ENCODE measurements around the gene CNTN4. TPM values are rescaled to one million over a fixed set of nuclear protein-coding genes. Genes with fewer than 3 reads are reported as not detected.

Gene CNTN4
- total RNA-seq, 6 donors from 2014 or later = 1.0 to 13.5 (median 6.3) TPM

DNA sequence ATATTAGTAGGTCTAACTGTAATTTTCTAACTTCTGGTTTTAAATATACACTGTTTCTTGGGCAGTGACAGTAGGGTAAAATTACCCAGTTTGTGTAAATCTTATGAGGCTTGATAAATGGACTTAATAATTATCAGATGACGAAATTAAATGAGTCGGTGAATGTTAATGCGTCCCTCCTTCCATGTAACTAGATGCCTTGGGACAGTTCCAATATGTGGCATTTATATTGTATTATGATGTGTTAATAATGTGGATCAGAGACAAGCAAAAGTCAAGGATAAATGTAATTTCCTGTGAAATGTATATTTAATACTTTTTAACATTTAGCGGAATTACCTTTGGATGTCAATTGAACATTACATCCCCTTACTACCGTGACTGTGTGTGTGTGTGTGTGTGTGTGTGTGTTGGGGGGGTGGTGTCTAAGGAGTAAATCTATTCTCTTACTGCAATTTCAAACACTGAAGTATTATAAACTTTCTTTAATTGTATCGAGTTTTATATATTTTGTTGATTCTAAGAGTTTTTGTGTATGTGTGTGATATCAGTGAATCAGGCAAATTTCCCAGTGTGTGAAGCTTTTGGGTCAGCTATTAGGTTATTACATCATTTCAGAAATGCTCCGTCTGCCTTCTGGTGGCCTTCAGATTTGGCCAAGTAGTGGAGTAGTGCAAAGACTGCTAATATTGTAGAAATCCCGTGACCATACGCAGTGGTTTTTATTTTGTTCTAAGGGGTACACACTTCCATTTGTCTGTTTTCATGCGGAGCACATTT is 50.1 kb downstream of the CNTN4 start:
- TF ChIP-seq POLR2AphosphoS5 (IDR thresholded peaks at IDR 0.05) = no peak
- TF ChIP-seq, protein P1, sequence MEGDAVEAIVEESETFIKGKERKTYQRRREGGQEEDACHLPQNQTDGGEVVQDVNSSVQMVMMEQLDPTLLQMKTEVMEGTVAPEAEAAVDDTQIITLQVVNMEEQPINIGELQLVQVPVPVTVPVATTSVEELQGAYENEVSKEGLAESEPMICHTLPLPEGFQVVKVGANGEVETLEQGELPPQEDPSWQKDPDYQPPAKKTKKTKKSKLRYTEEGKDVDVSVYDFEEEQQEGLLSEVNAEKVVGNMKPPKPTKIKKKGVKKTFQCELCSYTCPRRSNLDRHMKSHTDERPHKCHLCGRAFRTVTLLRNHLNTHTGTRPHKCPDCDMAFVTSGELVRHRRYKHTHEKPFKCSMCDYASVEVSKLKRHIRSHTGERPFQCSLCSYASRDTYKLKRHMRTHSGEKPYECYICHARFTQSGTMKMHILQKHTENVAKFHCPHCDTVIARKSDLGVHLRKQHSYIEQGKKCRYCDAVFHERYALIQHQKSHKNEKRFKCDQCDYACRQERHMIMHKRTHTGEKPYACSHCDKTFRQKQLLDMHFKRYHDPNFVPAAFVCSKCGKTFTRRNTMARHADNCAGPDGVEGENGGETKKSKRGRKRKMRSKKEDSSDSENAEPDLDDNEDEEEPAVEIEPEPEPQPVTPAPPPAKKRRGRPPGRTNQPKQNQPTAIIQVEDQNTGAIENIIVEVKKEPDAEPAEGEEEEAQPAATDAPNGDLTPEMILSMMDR (IDR thresholded peaks at IDR 0.05) = no peak
- TF ChIP-seq EP300 (IDR thresholded peaks at IDR 0.05) = no peak
- TF ChIP-seq POLR2A (IDR thresholded peaks at IDR 0.05) = no peak
- H3K4me3 ChIP-seq = no peak overlapping the region
- H3K9me3 ChIP-seq = no peaks in the 10 kb centered on the region
- no peak overlapping the region for H3K27ac ChIP-seq
- DNase-seq = no peak
- WGBS, 2 donors = 80 to 87% methylated on average over 10 of the region's 10 CpGs
- no peaks in the 10 kb centered on the region for H3K4me1 ChIP-seq
- no peak for ATAC-seq (ENCODE audit: low FRiP score in 2 of 2)
- no peaks in the 10 kb centered on the region for H3K27me3 ChIP-seq
- no peaks in the 10 kb centered on the region for H3K36me3 ChIP-seq

GRCh38 chr3:2153053-2153452 is 54.4 kb downstream of the CNTN4 start:
- no peaks in the 10 kb centered on the region for H3K27me3 ChIP-seq
- no peak for DNase-seq
- no peaks in the 10 kb centered on the region for H3K36me3 ChIP-seq
- peak in 1 of 2 donors; percentile 66 for ATAC-seq (ENCODE audit: low FRiP score in 2 of 2)
- no peaks in the 10 kb centered on the region for H3K9me3 ChIP-seq
- H3K4me3 ChIP-seq = no peak overlapping the region
- 92 to 98% methylated on average over 2 of the region's 2 CpGs for WGBS, 2 donors
- H3K4me1 ChIP-seq = no peaks in the 10 kb centered on the region
- no peak for TF ChIP-seq POLR2A (IDR thresholded peaks at IDR 0.05)
- no peak for TF ChIP-seq POLR2AphosphoS5 (IDR thresholded peaks at IDR 0.05)
- H3K27ac ChIP-seq = no peak overlapping the region

- no peak for TF ChIP-seq POLR2A (IDR thresholded peaks at IDR 0.05)
- TF ChIP-seq, protein P1 (IDR thresholded peaks at IDR 0.05) = no peak
- no peak for TF ChIP-seq EP300 (IDR thresholded peaks at IDR 0.05)
- no peak for TF ChIP-seq POLR2AphosphoS5 (IDR thresholded peaks at IDR 0.05)
- DNase-seq (no peak), ATAC-seq (ENCODE audit: low FRiP score in 2 of 2) (no peak)
- no peaks in the 10 kb centered on the region for H3K9me3 ChIP-seq
- no peaks in the 10 kb centered on the region for H3K27me3 ChIP-seq
- H3K27ac ChIP-seq = no peak overlapping the region
- H3K36me3 ChIP-seq = no peaks in the 10 kb centered on the region
- no peaks in the 10 kb centered on the region for H3K4me1 ChIP-seq
- H3K4me3 ChIP-seq = no peak overlapping the region
- 71 to 72% methylated on average over 5 of the region's 5 CpGs for WGBS, 2 donors
Measured at GRCh38 chr3:2153547-2153946, 54.9 kb downstream of the CNTN4 start.

DNA sequence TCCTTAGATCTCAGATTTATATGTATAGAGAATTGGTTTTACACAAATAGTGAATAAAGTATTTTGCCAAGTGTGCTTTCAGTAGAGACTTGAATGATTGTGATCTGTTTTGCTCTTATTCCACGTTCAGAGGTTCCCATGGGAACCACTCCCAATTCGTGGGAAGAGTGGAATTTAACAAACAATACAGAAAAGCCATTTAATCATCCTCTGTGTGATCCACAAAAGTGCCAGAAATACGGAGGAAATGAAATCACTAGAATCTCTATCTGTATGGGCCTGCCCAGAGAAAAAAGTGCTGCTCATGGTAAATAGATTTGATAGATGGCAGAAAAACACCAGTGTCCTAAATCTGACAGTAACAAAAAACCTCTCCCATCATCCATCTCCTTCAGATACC is 56.0 kb downstream of the CNTN4 start:
- Histone ChIP-seq H3K27me3 (no peaks in the 10 kb centered on the region), H3K27ac (no peak overlapping the region), H3K4me1 (no peaks in the 10 kb centered on the region), H3K9me3 (no peaks in the 10 kb centered on the region), H3K36me3 (no peaks in the 10 kb centered on the region), H3K4me3 (no peak overlapping the region)
- TF ChIP-seq POLR2A (IDR thresholded peaks at IDR 0.05) = no peak
- TF ChIP-seq, protein P1 (IDR thresholded peaks at IDR 0.05) = no peak
- TF ChIP-seq POLR2AphosphoS5 (IDR thresholded peaks at IDR 0.05) = no peak
- no peak for TF ChIP-seq EP300 (IDR thresholded peaks at IDR 0.05)
- DNase-seq = no peak
- 30 to 47% methylated on average over 3 of the region's 3 CpGs for WGBS, 2 donors
- ATAC-seq (ENCODE audit: low FRiP score in 2 of 2) = peak in 1 of 2 donors; percentile 38

- no peak overlapping the region for H3K27ac ChIP-seq
- TF ChIP-seq EP300 (IDR thresholded peaks at IDR 0.05) = no peak
- TF ChIP-seq, protein P1 (IDR thresholded peaks at IDR 0.05) = peak in 5 of 6 experiments; percentile 18 to 52 (median 30)
- H3K9me3 ChIP-seq = no peaks in the 10 kb centered on the region
- peak; percentile 15 to 22 for DNase-seq
- no peaks in the 10 kb centered on the region for H3K4me1 ChIP-seq
- ATAC-seq (ENCODE audit: low FRiP score in 2 of 2) = no peak
- H3K27me3 ChIP-seq = no peaks in the 10 kb centered on the region
- H3K4me3 ChIP-seq = no peak overlapping the region
- no peaks in the 10 kb centered on the region for H3K36me3 ChIP-seq
- 50 to 55% methylated on average over 15 to 19 of the region's 19 CpGs for WGBS, 2 donors
Measured at GRCh38 chr3:2156244-2156847, 57.7 kb downstream of the CNTN4 start.

Measured in upper lobe of left lung (tissue), 6 donors.